Muscle layer of colon (tissue), 2 donors: ENCODE measurements around the gene SIRPD.

ENCODE experiments used
- H3K27ac ChIP-seq: one replicate; pipeline ENCODE4 v1.7.0; 2013; ENCODE audit warnings: low read depth, mild to moderate bottlenecking, low read length, moderate library complexity
- H3K27me3 ChIP-seq, 2 donors: one replicate each; pipeline ENCODE4 v1.7.0; 2013; ENCODE audit warnings: low read length in 2 of 2, mild to moderate bottlenecking in 2 of 2; ENCODE audit not compliant: insufficient read depth in 2 of 2, control insufficient read depth in 1 of 2
- H3K36me3 ChIP-seq: one replicate; pipeline ENCODE4 v1.7.0; 2013; ENCODE audit warnings: mild to moderate bottlenecking, low read length; ENCODE audit not compliant: insufficient read depth
- H3K4me1 ChIP-seq: one replicate; pipeline ENCODE4 v1.7.0; 2013; ENCODE audit warnings: mild to moderate bottlenecking, low read length; ENCODE audit not compliant: insufficient read depth
- H3K4me3 ChIP-seq, 2 donors: one replicate each; pipeline ENCODE4 v1.7.0; 2013; ENCODE audit warnings: low read length in 2 of 2, low read depth in 1 of 2, mild to moderate bottlenecking in 1 of 2, moderate library complexity in 1 of 2
- H3K9ac ChIP-seq: one replicate; pipeline ENCODE4 v1.7.0; 2013; ENCODE audit warnings: low read length
- H3K9me3 ChIP-seq: one replicate; pipeline ENCODE4 v1.7.0; 2013; ENCODE audit warnings: mild to moderate bottlenecking, low read length
- donor health status: abdominal sarcoma.
- donor health status: Adenocarcinoma of cecum.

The SIRPD gene

GRCh38 chr20:1536893-1537730, 20.4 kb downstream of the SIRPD start:
- Histone ChIP-seq H3K4me3 (no peak overlapping the region), H3K27ac (no peak overlapping the region), H3K27me3 (no peaks in the 10 kb centered on the region), H3K4me1 (no peaks in the 10 kb centered on the region), H3K9ac (no peak overlapping the region), H3K36me3 (no peaks in the 10 kb centered on the region), H3K9me3 (no peaks in the 10 kb centered on the region)

GRCh38 chr20:1535420-1536175, 21.9 kb downstream of the SIRPD start:
- Histone ChIP-seq H3K27me3 (no peaks in the 10 kb centered on the region), H3K4me1 (no peaks in the 10 kb centered on the region), H3K9ac (no peak overlapping the region), H3K4me3 (no peak overlapping the region), H3K36me3 (no peaks in the 10 kb centered on the region), H3K27ac (no peak overlapping the region), H3K9me3 (no peaks in the 10 kb centered on the region)

GRCh38 chr20:1534526-1534925, 23.0 kb downstream of the SIRPD start:
- Histone ChIP-seq H3K4me1 (no peaks in the 10 kb centered on the region), H3K27ac (no peak overlapping the region), H3K27me3 (no peaks in the 10 kb centered on the region), H3K9me3 (no peaks in the 10 kb centered on the region), H3K4me3 (no peak overlapping the region), H3K36me3 (no peaks in the 10 kb centered on the region), H3K9ac (no peak overlapping the region)

GRCh38 chr20:1533059-1533458, 24.4 kb downstream of the SIRPD start:
- H3K4me3 ChIP-seq, result no peak overlapping the region
- H3K27me3 ChIP-seq, result no peaks in the 10 kb centered on the region
- H3K4me1 ChIP-seq, result no peaks in the 10 kb centered on the region
- H3K9ac ChIP-seq, result no peak overlapping the region
- no peaks in the 10 kb centered on the region for H3K36me3 ChIP-seq
- no peaks in the 10 kb centered on the region for H3K9me3 ChIP-seq
- H3K27ac ChIP-seq, result no peak overlapping the region

- H3K36me3 ChIP-seq, result no peaks in the 10 kb centered on the region
These were observed 28.7 kb downstream of the SIRPD start for GRCh38 chr20:1528811-1529210.

GRCh38 chr20:1527923-1528322, 29.6 kb downstream of the SIRPD start:
- no peak overlapping the region for H3K4me3 ChIP-seq
- H3K9me3 ChIP-seq, result no peaks in the 10 kb centered on the region
- no peaks in the 10 kb centered on the region for H3K27me3 ChIP-seq
- no peak overlapping the region for H3K27ac ChIP-seq
- no peaks in the 10 kb centered on the region for H3K36me3 ChIP-seq
- H3K9ac ChIP-seq, result no peak overlapping the region
- no peaks in the 10 kb centered on the region for H3K4me1 ChIP-seq

More at GRCh38 chr20:1528811-1529210, 28.7 kb downstream of the SIRPD start:
- Histone ChIP-seq H3K9ac (no peak overlapping the region), H3K4me3 (no peak overlapping the region), H3K27me3 (no peaks in the 10 kb centered on the region), H3K27ac (no peak overlapping the region), H3K9me3 (no peaks in the 10 kb centered on the region), H3K4me1 (no peaks in the 10 kb centered on the region)

GRCh38 chr20:1526896-1527295, 30.6 kb downstream of the SIRPD start:
- no peaks in the 10 kb centered on the region for H3K9me3 ChIP-seq
- H3K27me3 ChIP-seq, result no peaks in the 10 kb centered on the region
- H3K9ac ChIP-seq, result no peak overlapping the region
- H3K27ac ChIP-seq, result no peak overlapping the region
- no peaks in the 10 kb centered on the region for H3K4me1 ChIP-seq
- H3K4me3 ChIP-seq, result no peak overlapping the region
- H3K36me3 ChIP-seq, result no peaks in the 10 kb centered on the region

- no peak overlapping the region for H3K4me3 ChIP-seq
- H3K9ac ChIP-seq, result no peak overlapping the region
- no peaks in the 10 kb centered on the region for H3K9me3 ChIP-seq
- no peaks in the 10 kb centered on the region for H3K36me3 ChIP-seq
- H3K27me3 ChIP-seq, result no peaks in the 10 kb centered on the region
- no peaks in the 10 kb centered on the region for H3K4me1 ChIP-seq
- no peak overlapping the region for H3K27ac ChIP-seq
These were observed 31.2 kb downstream of the SIRPD start for GRCh38 chr20:1526310-1526709.

GRCh38 chr20:1524004-1524403, 33.5 kb downstream of the SIRPD start:
- H3K4me3 ChIP-seq, result no peak overlapping the region
- H3K9me3 ChIP-seq, result no peaks in the 10 kb centered on the region
- H3K36me3 ChIP-seq, result no peaks in the 10 kb centered on the region
- no peaks in the 10 kb centered on the region for H3K4me1 ChIP-seq
- H3K27ac ChIP-seq, result no peak overlapping the region
- H3K9ac ChIP-seq, result no peak overlapping the region
- H3K27me3 ChIP-seq, result no peaks in the 10 kb centered on the region

- no peaks in the 10 kb centered on the region for H3K27me3 ChIP-seq
These were observed 40.5 kb downstream of the SIRPD start for GRCh38 chr20:1517010-1517409.

GRCh38 chr20:1513801-1514200, 43.7 kb downstream of the SIRPD start:
- Histone ChIP-seq H3K27ac (no peak overlapping the region), H3K4me3 (no peak overlapping the region), H3K4me1 (no peaks in the 10 kb centered on the region), H3K36me3 (no peaks in the 10 kb centered on the region), H3K27me3 (peaks cover 0 to 3% of the 10 kb centered on the region in 2 donors), H3K9me3 (no peaks in the 10 kb centered on the region), H3K9ac (no peak overlapping the region)

More at GRCh38 chr20:1517010-1517409, 40.5 kb downstream of the SIRPD start:
- no peaks in the 10 kb centered on the region for H3K4me1 ChIP-seq
- H3K27ac ChIP-seq, result no peak overlapping the region
- H3K4me3 ChIP-seq, result no peak overlapping the region
- no peak overlapping the region for H3K9ac ChIP-seq
- no peaks in the 10 kb centered on the region for H3K36me3 ChIP-seq
- no peaks in the 10 kb centered on the region for H3K9me3 ChIP-seq
